Activated gamma-delta T cell (primary cell): ENCODE results near the gene CSTF1.

Experiments used
- DNase-seq: peaks from one replicate; lab custom pipeline; 2025; lab: John Stamatoyannopoulos, UW

Gene CSTF1

GRCh38 chr20:56429502-56429901, 37.1 kb downstream of the CSTF1 start:
- no peak for DNase-seq

DNA sequence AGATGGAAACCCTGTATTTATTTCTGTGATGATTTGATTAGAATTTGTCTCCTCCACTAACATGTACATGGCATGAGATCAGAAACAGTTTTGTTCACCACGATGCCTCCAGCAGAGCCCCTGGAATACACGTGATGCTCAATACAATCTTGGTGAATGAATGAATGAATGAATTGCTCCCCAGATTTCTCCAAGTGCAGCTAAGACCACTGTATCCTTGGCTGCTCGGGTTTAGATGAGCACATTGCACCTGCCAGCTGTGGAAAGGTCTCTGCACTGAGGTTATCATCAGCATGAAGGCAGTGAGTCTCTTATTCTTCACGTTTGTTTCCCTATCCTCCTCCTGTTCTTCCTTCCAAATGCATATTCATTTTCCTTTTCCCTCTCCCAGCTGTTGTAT, 37.5 kb downstream of the CSTF1 start:
- no peak for DNase-seq

- DNase-seq = no peak
Observed at GRCh38 chr20:56430461-56430860, 38.0 kb downstream of the CSTF1 start.

GRCh38 chr20:56430957-56431356, 38.5 kb downstream of the CSTF1 start:
- no peak for DNase-seq

GRCh38 chr20:56431471-56431870, 39.0 kb downstream of the CSTF1 start:
- no peak for DNase-seq

DNA sequence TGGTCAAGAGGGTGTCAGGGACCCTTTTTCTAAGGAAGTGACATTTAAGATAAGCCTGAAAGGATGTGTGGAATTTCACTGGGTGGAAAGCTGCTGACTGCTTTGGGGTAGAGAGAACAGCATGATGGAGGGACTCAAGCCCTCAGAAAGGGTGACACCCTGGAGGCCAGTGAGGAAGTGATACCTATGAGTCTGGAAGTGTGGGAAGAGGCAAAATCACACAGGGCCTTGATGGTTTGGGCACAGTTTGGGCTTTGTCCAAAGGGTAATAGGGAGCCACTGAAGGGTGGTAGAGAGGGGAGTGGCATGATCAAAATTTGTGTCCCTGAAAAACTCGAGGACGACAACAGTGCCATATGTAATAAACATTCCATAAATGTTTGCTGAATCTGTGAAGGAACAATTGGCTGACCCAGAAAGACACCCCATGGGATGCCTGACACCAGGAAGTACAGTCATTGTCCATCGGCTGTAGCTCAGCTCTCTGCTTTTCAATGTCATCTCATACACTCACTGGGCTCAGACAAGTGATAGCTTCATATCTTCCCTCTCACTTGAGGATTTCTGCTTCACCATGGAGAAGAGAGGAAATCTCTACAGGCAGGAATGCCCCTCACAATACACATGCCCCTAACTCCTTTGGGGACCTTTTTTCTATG, 40.9 kb downstream of the CSTF1 start:
- no peak for DNase-seq

- no peak for DNase-seq
Observed at GRCh38 chr20:56433880-56434255, 41.4 kb downstream of the CSTF1 start.

- DNase-seq = no peak
Observed at GRCh38 chr20:56437196-56437960, 44.9 kb downstream of the CSTF1 start.

GRCh38 chr20:56438284-56438683, 45.8 kb downstream of the CSTF1 start:
- no peak for DNase-seq

DNA sequence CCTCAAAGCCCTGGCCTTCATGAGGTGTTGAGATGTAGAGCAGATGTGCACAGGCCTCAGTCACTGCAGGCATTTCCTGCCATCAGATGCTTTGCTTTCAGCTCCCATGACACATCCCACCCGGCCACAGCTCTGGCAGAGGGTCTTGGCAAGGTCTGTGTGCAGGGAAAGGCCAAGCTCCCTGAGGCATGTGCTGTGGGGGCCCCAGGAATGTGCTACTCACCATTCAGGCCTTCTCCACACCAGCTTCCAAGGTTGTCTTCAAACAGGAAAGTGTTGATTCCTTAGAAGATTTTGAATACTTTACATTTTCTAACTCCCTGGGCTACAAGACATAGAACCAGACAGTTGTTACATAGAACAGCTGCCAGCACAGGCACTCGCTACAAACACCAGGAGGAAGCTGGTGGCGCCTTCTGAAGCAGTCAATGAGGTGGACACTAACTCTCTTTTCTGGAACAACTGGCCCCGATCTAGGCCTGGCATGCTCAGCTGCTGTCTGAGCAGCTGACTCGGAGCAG, 47.4 kb downstream of the CSTF1 start:
- no peak for DNase-seq

GRCh38 chr20:56440346-56441007, 48.0 kb downstream of the CSTF1 start:
- no peak for DNase-seq

GRCh38 chr20:56442389-56443365, 50.2 kb downstream of the CSTF1 start:
- DNase-seq = no peak

DNA sequence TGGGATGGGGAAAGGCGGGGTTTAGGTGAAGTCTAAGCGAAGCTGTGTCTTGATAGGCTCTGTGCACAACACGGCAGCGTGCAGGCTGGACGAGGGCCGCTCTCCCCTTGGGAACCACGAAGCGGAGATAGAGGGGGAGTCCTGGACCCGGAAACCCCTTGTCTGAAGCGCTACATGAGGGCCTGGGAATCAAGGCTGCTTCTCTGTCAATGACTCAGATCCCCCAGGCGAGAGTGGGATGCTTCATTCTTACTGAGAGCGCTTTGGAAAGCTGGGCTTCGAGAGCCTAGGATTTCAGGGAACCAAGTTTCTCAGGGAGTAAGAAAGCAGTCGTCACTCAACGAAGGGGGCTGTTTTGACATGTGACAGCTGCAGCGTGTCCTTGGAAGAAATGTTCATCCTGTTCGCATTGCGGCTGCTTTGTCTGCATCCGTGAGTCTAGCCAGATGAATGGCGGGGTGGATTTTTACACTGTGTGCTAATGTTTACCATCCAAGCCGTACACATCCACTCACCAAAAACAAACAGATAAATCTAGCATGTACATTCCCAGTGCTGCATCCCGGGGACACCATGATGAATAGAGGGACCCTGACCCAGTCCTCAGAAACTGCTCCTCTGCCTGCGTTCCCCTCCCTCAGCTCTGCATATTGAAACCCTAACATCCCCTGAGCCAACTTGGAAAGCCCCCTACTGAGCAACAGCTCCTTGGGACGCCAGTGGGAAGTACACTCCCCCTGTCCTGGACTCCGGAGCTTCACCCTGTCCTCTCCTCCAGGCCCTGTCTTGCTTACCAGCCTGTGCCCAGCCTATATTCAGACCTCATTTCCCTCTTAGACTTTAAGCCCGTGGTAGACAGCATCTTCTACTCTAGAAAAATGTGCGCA, 51.5 kb downstream of the CSTF1 start:
- no peak for DNase-seq

DNA sequence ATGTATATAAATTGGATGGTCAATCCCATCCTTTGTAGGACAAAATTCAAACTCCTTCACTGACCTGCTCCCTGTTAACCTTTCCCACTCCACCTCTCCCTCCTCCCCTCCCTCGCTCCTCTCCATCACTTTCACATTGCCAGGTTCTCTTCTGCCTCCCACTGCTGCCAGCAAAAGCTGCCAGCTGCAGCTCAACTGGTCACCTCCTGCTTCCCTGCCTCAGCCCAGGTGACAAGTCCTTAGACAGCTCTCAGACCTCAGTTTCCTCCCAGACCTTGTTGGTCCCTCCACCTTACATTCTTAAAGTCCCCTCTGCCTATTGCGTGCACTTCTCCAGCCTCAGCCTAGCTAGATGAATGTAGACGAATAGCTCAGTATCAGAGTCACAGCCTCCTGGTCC, 52.7 kb downstream of the CSTF1 start:
- DNase-seq = no peak

GRCh38 chr20:56445540-56445939, 53.1 kb downstream of the CSTF1 start:
- no peak for DNase-seq

DNA sequence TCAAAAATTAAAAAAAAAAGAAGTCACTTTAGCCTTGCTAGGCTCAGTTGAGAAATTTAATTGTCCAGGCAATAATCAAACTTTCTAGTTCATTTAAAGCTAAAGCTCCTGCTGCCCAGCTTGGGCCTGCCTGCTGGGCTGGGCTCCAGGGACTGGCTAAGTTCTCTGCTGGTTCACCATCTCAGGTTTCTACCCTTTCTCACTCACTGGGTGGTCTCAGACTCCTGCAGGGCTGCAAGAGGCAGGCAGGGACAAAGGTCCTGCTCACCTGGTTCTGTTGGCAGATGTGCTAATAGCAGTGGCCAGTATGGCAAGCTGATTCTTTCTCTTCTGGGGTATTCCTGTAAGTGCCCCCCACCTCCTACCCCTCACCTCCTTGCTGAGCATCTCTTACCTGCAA, 54.8 kb downstream of the CSTF1 start:
- DNase-seq = no peak

GRCh38 chr20:56449459-56449858, 57.0 kb downstream of the CSTF1 start:
- DNase-seq = no peak

DNA sequence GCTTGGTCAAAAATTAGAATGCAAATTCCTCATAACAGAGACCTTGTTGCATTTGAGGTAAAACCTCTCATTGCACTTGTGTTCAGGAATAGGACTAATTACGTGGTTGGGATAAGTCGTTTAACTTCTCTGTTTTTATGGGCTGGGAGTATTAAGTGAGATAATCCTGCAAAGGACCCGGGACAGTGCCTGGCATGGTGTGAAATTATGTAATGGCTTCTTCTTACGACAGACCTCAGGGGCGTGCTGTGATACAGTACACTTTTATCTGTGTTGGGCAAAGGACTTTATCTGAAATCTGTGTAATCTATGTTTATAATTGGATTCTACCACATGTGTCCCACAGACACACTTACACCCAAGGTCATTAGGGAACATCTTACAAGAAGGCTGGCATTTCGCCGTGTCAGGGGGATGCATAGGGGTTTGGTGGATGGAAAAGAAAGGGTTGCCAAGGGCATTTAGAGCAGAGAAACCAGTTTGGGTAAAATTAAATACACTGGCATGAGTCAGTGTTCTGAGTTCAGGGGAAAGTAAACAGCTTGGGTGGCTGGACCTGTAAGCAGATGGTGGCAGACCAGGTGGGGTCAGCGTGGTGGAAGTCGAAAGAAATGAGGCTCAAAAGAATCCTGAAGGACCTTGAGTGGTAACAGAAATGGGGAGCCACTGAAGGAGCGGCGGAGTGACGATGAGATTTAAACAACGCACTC, 58.8 kb downstream of the CSTF1 start:
- no peak for DNase-seq

DNA sequence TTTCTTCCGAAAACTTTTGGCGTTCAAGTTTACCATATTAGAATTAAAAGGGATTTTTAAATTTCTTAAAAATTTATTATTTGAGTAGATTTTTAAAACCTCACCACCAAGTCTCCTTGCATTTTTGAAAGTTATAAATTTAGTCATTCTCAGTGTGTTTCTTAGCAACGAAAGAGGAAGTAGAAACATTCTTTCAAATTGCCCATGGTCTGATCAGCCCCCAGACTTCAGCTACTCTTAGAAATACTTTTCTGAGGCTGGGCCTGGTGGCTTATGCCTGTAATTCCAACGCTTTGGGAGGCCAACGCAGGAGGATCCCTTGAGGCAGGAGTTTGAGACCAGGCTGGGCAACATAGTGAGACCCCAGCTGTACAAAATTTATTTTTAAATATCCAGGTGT, 60.9 kb downstream of the CSTF1 start:
- DNase-seq = no peak

GRCh38 chr20:56454754-56455153, 62.3 kb downstream of the CSTF1 start:
- DNase-seq = no peak
